H9 (cell line): Measurements from ENCODE around the gene DDX59. TPM values are rescaled to one million over a fixed set of nuclear protein-coding genes. Genes with fewer than 3 reads are reported as not detected.

ENCODE experiments used
- DNase-seq: peaks from one replicate; pipeline ENCODE4 v3.0.0-alpha.2; 2017
- H2AFZ ChIP-seq: one replicate; pipeline ENCODE4 v1.6.1; 2013; ENCODE audit warnings: mild to moderate bottlenecking, low read length, control low read depth, moderate library complexity
- H2AK5ac ChIP-seq: 2 replicates; pipeline ENCODE4 v1.6.1; 2013; ENCODE audit warnings: low read length, control low read depth, mixed read lengths; ENCODE audit not compliant: insufficient read length
- H2BK120ac ChIP-seq: one replicate; pipeline ENCODE4 v1.6.1; 2013; ENCODE audit warnings: low read depth, mild to moderate bottlenecking, low read length, control low read depth, inconsistent platforms; ENCODE audit not compliant: poor library complexity, severe bottlenecking
- H2BK12ac ChIP-seq: 2 replicates; pipeline ENCODE4 v1.6.1; 2013; ENCODE audit warnings: low read length, control low read depth, mixed read lengths, low read depth; ENCODE audit not compliant: insufficient read length
- H2BK15ac ChIP-seq: 2 replicates; pipeline ENCODE4 v1.6.1; 2013; ENCODE audit warnings: low read depth, low read length, control low read depth
- H2BK20ac ChIP-seq: one replicate; pipeline ENCODE4 v1.6.1; 2013; ENCODE audit warnings: low read depth, mild to moderate bottlenecking, low read length, control low read depth, inconsistent platforms; ENCODE audit not compliant: poor library complexity, severe bottlenecking
- H2BK5ac ChIP-seq: 2 replicates; pipeline ENCODE4 v1.6.1; 2013; ENCODE audit warnings: low read length, control low read depth, mixed read lengths; ENCODE audit not compliant: insufficient read length
- H3K14ac ChIP-seq: 2 replicates; pipeline ENCODE4 v1.6.1; 2013; ENCODE audit warnings: low read length, control low read depth; ENCODE audit not compliant: insufficient read depth
- H3K18ac ChIP-seq: 2 replicates; pipeline ENCODE4 v1.6.1; 2013; ENCODE audit warnings: low read depth, mild to moderate bottlenecking, mixed read lengths, low read length, control low read depth; ENCODE audit not compliant: insufficient read length
- H3K23ac ChIP-seq: 2 replicates; pipeline ENCODE4 v1.6.1; 2013; ENCODE audit warnings: low read length, control low read depth, mixed read lengths, low read depth; ENCODE audit not compliant: insufficient read length
- H3K23me2 ChIP-seq: 2 replicates; pipeline ENCODE4 v1.6.1; 2013; ENCODE audit warnings: low read depth, mild to moderate bottlenecking, mixed read lengths, low read length, control low read depth; ENCODE audit not compliant: insufficient read length, poor library complexity, severe bottlenecking
- H3K27ac ChIP-seq: 2 replicates; pipeline ENCODE4 v1.5.1; 2013; ENCODE audit warnings: low read length, control low read depth, mixed read lengths, low read depth; ENCODE audit not compliant: insufficient read length
- H3K27me3 ChIP-seq: 2 replicates; pipeline ENCODE4 v1.6.1; 2013; ENCODE audit warnings: low read length, control low read depth, inconsistent platforms; ENCODE audit not compliant: insufficient read depth
- H3K4ac ChIP-seq: 2 replicates; pipeline ENCODE4 v1.6.1; 2013; ENCODE audit warnings: low read depth, mild to moderate bottlenecking, control low read depth, inconsistent platforms, low read length, moderate library complexity
- H3K4me1 ChIP-seq: 2 replicates; pipeline ENCODE4 v1.6.1; 2013; ENCODE audit warnings: low read length, control low read depth, inconsistent platforms; ENCODE audit not compliant: insufficient read depth
- H3K4me2 ChIP-seq: 2 replicates; pipeline ENCODE4 v1.6.1; 2013; ENCODE audit warnings: low read length, control low read depth, mixed read lengths; ENCODE audit not compliant: insufficient read length, insufficient read depth
- H3K56ac ChIP-seq: 2 replicates; pipeline ENCODE4 v1.6.1; 2013; ENCODE audit warnings: low read depth, mild to moderate bottlenecking, mixed read lengths, low read length, control low read depth; ENCODE audit not compliant: insufficient read length
- H3K79me1 ChIP-seq: 2 replicates; pipeline ENCODE4 v1.6.1; 2013; ENCODE audit warnings: low read depth, mild to moderate bottlenecking, moderate library complexity, low read length, control low read depth, inconsistent platforms; ENCODE audit not compliant: insufficient read depth, poor library complexity, severe bottlenecking
- H3K79me2 ChIP-seq: 2 replicates; pipeline ENCODE4 v1.6.1; 2013; ENCODE audit warnings: low read length, control low read depth, inconsistent platforms; ENCODE audit not compliant: insufficient read depth
- H3K9ac ChIP-seq: 2 replicates; pipeline ENCODE4 v1.6.1; 2013; ENCODE audit warnings: low read length, control low read depth, mixed read lengths; ENCODE audit not compliant: insufficient read length; ENCODE audit errors: extremely low read depth
- H3K9me3 ChIP-seq: one replicate; pipeline ENCODE4 v1.6.1; 2013; ENCODE audit warnings: low read depth, low read length, inconsistent platforms; ENCODE audit not compliant: control insufficient read depth
- H3T11ph ChIP-seq: one replicate; pipeline ENCODE4 v1.6.1; 2013; ENCODE audit warnings: mild to moderate bottlenecking, low read length, control low read depth, inconsistent platforms
- H4K20me1 ChIP-seq: one replicate; pipeline ENCODE4 v1.6.1; 2013; ENCODE audit not compliant: control insufficient read depth, insufficient read length, insufficient read depth
- H4K5ac ChIP-seq: 2 replicates; pipeline ENCODE4 v1.6.1; 2013; ENCODE audit warnings: low read depth, mild to moderate bottlenecking, mixed read lengths, low read length, control low read depth; ENCODE audit not compliant: insufficient read length
- H4K8ac ChIP-seq: replicated peaks from 2 replicates; pipeline ENCODE4 v1.6.1; 2013; ENCODE audit warnings: low read length, control low read depth, mixed read lengths, low read depth; ENCODE audit not compliant: insufficient read length
- H4K91ac ChIP-seq: 2 replicates; pipeline ENCODE4 v1.6.1; 2013; ENCODE audit warnings: low read depth, mild to moderate bottlenecking, moderate library complexity, mixed read lengths, low read length, control low read depth; ENCODE audit not compliant: insufficient read length
- H3K27ac Mint-ChIP-seq, 3 experiments: 2 replicates in 2 of 3; 3 replicates in 1 of 3; pipeline ENCODE4 v1.8.0; 2020 to 2021; ENCODE audit warnings: mixed read lengths in 3 of 3, mild to moderate bottlenecking in 1 of 3, moderate library complexity in 1 of 3
- H3K27me3 Mint-ChIP-seq: 2 replicates; pipeline ENCODE4 v1.8.0; 2021; ENCODE audit warnings: low read depth, mild to moderate bottlenecking, moderate library complexity, mixed read lengths
- H3K36me3 Mint-ChIP-seq, 3 experiments: 2 replicates in 2 of 3; 3 replicates in 1 of 3; pipeline ENCODE4 v1.8.0; 2020 to 2021; ENCODE audit warnings: low read depth in 3 of 3, mixed read lengths in 3 of 3; ENCODE audit not compliant: insufficient read depth in 1 of 3
- H3K4me1 Mint-ChIP-seq, 2 experiments: 2 replicates each; pipeline ENCODE4 v1.8.0; 2020; ENCODE audit warnings: mixed read lengths in 2 of 2
- H3K4me3 Mint-ChIP-seq, 2 experiments: 2 replicates in 1 of 2; 3 replicates in 1 of 2; pipeline ENCODE4 v1.8.0; 2020 to 2021; ENCODE audit warnings: mild to moderate bottlenecking in 2 of 2, mixed read lengths in 2 of 2, moderate library complexity in 1 of 2
- H3K9me3 Mint-ChIP-seq, 2 experiments: 2 replicates in 1 of 2; 3 replicates in 1 of 2; pipeline ENCODE4 v1.8.0; 2020; ENCODE audit warnings: mild to moderate bottlenecking in 2 of 2, mixed read lengths in 2 of 2, moderate library complexity in 1 of 2
- WGBS: extraction: QIAGEN DNeasy Blood & Tissue Kit; methylation state at CpG from one replicate; pipeline ENCODE4 v1.1.7; 2013; ENCODE audit warnings: missing lambda C conversion rate, low lambda C conversion rate, mixed read lengths; ENCODE audit not compliant: insufficient read length; ENCODE audit errors: extremely low coverage; 5-methylcytosine and 5-hydroxymethylcytosine counted together
- total RNA-seq: library from RNA; stranded (reverse); gene quantifications from 2 replicates; pipeline ENCODE4 v1.2.1, GENCODE V29; 2021
- TF ChIP-seq, protein P1 (sequence below): fragments of 200-600 bp; sonication (generic); conservative IDR thresholded peaks from 3 replicates; pipeline ENCODE4 v1.8.0; 2021; ENCODE audit warnings: antibody characterized with exemption, mild to moderate bottlenecking

The DDX59 gene
- total RNA-seq, 1 experiment from 2014 or later, result 14.0 TPM

DNA sequence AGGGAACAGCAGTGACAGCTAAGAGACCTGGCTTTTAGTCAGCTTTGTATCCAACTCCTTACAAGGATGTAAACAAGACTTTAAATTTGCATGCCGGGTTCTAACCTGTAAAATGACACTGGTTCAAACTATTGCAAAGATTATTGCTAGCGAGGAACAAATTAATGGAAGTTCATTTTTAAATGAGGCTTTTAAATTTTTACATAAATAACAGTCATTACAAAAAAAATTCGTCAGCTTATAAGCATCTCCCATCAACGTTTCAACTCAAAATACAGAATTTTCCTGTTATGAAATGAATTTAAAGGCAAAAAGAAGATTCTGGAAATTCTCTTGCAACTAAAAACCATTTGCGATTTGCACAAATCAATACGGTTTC lies 49.8 kb downstream of the DDX59 start:
- Histone ChIP-seq H2BK20ac (no peak overlapping the region), H3K9me3 (no peaks in the 10 kb centered on the region), H3K79me2 (no peaks in the 10 kb centered on the region), H3K4me2 (peak overlapping the region; percentile 54), H4K8ac (no peak overlapping the region), H4K20me1 (no peaks in the 10 kb centered on the region), H2AK5ac (no peak overlapping the region), H4K91ac (no peak overlapping the region), H2BK12ac (no peak overlapping the region), H2BK15ac (no peak overlapping the region), H3K27ac (no peak overlapping the region), H3K23me2 (no peaks in the 10 kb centered on the region), H3K4ac (no peak overlapping the region), H3K4me1 (no peaks in the 10 kb centered on the region), H3K79me1 (no peaks in the 10 kb centered on the region), H2BK120ac (no peak overlapping the region), H2BK5ac (no peak overlapping the region), H3K14ac (no peak overlapping the region), H3T11ph (no peak overlapping the region), H3K56ac (no peak overlapping the region), H3K18ac (no peak overlapping the region), H2AFZ (no peak overlapping the region), H3K23ac (no peak overlapping the region), H3K9ac (peak overlapping the region; percentile 60), H4K5ac (no peak overlapping the region), H3K27me3 (no peaks in the 10 kb centered on the region)
- WGBS, result no CpG with 5 or more reads among the region's 6 CpGs
- H3K4me1 Mint-ChIP-seq, result peaks cover 8 to 23% of the 10 kb centered on the region in 2 experiments
- no peaks in the 10 kb centered on the region for H3K9me3 Mint-ChIP-seq
- TF ChIP-seq, protein P1, sequence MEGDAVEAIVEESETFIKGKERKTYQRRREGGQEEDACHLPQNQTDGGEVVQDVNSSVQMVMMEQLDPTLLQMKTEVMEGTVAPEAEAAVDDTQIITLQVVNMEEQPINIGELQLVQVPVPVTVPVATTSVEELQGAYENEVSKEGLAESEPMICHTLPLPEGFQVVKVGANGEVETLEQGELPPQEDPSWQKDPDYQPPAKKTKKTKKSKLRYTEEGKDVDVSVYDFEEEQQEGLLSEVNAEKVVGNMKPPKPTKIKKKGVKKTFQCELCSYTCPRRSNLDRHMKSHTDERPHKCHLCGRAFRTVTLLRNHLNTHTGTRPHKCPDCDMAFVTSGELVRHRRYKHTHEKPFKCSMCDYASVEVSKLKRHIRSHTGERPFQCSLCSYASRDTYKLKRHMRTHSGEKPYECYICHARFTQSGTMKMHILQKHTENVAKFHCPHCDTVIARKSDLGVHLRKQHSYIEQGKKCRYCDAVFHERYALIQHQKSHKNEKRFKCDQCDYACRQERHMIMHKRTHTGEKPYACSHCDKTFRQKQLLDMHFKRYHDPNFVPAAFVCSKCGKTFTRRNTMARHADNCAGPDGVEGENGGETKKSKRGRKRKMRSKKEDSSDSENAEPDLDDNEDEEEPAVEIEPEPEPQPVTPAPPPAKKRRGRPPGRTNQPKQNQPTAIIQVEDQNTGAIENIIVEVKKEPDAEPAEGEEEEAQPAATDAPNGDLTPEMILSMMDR, result no peak
- H3K27me3 Mint-ChIP-seq, result no peaks in the 10 kb centered on the region
- H3K36me3 Mint-ChIP-seq, result peaks cover 4 to 39% (median 25%) of the 10 kb centered on the region in 3 experiments; a peak in 6 of 7 replicates
- no peak for DNase-seq
- peak overlapping the region in 2 of 3 experiments; percentile 95 to 96; a peak in 3 of 7 replicates for H3K27ac Mint-ChIP-seq
- H3K4me3 Mint-ChIP-seq, result peak overlapping the region; percentile 89 to 93
